T1000 (cell line): ENCODE measurements around the gene FCN1.

Source experiments
- DNase-seq: peaks from one replicate; lab custom pipeline; 2025; ENCODE audit warnings: mixed read lengths; lab: John Stamatoyannopoulos, UW

Gene FCN1

DNA sequence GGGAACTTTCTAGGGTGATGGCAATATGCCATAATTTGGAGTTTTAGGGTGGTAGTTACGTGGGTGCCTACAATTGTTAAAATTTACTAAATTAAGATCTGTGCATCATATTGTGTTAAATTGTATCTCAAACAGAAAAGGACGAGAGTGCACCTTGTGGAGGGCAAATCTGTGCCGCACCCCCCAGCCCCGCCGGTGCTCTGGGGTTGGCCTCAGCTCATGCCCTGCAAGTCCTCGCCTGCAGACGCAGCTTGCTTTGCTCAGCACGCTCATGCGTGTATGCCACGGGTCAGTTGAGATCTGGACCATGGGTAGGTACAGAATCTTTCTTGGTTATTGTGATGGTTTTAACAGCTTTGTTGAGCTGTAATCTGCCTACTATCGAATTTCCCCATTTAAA is 33.7 kb upstream of the FCN1 start:
- DNase-seq, result no peak

DNA sequence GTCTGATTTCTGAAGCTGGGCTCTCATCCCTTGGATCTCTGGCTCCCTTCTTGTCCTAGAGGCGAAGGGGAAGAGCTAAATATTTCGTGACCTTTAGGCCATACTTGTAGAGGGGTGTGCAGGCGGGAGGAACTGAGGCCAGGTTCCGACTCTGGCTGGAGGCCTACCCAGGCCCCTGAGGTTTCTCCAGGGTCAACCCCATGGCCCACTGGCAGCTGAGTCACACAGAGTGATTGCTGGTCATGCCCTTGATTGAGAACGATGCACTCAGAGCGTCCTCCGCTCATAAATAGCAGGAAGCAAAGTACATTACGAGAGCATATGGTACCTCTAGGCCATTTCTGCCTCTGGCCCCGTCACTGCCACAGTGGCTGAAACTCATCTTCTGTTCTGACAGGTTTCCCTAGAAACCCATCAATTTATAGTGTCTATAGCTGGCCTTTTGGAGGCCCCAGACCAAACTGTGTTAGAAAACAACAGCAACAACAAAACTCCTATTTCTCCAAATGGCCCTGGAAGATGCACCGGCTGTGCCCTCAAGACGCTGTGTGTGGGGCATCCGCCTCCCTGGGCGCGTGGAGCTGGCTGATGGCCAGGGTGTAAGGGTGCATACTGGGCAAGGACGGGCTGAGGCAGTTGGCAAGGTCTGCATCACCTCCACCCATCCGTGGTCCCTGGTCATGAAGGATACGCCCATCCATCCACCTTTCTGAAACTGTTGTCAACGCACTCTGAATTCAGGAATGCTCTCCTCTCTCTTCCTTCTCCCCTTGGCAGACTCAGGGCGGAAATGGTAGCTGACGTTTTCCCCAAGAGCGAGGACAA is 32.9 kb upstream of the FCN1 start:
- no peak for DNase-seq

DNA sequence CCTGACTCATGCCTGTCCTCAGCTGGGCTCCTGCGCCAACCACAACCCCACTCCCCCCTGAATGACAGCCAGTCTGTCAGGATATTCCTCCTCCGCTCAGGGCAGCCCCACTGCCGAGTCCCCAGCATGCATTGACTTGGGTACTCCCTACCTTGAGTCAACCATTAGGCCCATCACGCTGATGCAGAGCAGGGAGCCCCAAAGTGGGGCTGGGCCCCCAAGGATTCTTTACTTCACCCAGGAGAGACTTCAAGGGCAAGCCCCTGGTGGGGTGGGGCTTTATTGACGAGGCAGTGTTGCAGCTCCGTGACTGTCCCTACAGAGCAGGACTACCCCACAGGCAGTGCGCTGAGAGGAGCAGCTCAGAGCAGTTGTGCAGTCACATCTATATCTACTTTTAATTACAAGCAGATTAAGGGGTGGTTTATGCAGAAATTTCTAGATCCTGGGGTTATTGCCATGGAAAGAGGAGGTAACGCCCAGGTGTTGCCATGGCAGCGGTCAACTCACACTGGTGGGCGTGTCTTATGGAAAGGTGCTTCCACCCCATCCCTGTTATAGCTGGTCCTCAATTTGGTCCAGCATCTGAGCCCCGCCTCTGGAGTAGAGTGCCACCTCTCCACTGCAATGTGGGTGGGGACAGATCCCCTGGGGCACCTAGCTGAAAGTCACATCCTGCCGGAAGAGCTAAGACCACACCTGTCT is 32.1 kb upstream of the FCN1 start:
- DNase-seq, result no peak

DNA sequence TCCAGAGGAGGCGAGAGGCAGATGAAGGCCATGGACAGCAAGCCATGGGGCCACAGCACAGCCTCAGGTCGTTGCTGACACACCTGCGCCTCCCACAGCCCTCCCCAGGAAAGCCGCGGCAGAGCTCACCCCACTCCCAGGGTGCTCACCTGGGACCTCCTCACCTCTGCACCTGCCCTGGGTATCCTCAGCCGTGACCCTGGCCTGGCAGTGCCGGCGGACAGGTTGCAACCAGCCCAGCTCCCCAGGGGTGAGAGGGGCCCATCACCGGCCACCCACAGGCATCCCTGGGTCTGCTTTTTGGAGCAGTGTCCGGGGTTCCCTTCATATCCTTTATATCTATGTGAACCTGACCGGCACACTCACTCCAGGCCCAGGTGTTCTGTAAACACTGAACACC is 30.4 kb upstream of the FCN1 start:
- no peak for DNase-seq

DNA sequence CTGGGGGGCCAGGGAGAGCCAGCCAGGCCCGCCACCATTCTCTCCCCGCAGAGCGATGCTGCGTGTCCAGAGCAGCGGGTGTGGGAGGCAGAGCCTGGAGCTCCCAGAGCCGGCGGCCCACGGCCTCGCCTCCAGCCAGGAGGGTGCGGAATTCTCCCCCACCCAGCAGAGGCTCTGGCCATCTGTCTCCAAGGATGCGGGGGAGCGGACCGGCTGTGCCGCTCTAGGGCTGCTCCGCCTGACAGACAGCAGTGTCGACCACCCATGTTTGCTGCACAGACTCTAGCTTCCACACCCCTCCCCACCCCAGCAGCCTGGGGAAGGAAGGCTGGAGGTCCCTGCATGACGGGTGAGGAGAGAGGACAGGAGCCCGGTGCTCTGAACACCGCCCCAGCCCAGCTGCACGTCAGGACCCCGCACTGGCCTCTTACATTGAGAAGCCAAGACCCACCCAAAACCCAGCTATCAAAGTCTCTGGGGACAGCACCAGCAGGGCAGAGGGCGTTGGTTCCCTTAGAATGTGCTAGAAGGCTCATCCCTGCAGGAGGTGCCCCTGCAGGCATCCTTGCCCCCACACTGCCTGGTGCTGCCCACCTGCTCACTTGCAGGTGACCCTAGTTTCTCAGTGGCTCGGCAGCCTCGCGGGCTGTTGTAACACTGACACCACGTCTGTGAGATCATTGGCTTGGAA is 29.7 kb upstream of the FCN1 start:
- DNase-seq, result no peak

DNA sequence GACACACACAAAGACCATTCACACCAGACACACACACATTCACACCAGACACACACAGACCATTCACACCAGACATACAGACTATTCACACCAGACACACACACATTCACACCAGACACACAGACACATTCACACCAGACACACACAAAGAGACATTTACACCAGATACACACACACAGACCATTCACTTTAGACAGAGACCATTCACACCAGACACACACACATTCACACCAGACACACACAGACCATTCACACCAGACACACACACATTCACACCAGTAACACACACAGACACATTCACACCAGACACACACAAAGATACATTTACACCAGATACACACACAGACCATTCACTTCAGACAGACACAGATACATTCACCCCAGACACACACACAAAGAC is 29.0 kb upstream of the FCN1 start:
- no peak for DNase-seq

DNA sequence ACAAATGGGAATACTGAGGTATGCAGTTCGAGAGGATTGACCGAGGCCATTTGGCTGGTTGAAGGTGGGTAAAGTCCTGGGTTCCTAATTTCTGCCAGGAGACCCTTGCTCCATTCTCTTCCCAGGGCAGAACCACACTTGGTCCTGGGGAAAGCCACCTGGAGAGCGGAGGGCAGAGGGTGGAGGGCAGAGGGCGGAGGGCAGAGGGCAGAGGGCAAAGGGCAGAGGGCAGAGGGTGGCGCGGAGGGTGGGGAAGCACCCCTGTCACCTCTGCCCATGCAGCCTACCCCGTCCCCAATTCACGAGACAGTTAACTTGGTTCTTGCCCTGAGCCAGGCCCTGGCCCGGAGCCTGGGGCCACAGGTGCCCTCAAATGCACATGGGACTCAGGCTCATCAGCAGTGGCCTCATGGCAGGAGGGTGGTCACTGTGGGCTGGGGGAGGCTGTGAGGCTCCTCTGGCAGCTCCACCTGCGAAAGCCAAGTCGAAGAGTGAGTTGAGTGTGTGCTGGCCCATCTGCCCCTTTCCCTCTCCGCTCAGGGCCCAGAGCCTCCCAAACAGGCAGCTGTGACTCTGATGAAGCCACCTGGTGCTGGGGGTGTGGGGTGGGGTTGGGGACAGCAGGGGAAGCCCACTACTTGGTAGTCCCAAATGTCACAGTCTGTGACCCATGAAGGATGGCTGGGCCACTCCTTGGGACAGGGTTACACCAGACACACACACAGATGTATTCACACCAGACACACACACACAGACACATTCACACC is 28.0 kb upstream of the FCN1 start:
- no peak for DNase-seq

DNA sequence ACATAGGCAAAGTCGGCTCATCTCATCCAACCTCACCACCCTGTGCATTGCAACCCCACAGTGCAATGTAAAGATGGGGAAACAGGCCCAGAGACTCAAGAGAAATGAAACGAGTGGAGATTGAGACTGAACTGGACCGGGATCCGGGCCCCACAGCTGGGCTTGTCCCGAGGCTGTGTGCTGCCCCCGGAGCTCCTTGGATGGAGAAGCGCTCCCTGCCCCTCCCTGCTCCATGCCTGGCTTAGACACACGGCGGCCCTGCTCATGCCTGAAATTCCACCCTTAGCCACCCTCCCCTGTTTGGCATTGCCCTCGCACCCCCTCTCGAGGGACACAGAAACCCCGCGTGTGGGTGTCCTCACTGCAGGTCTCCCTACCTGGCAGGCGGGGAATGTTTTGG is 27.2 kb upstream of the FCN1 start:
- no peak for DNase-seq

DNA sequence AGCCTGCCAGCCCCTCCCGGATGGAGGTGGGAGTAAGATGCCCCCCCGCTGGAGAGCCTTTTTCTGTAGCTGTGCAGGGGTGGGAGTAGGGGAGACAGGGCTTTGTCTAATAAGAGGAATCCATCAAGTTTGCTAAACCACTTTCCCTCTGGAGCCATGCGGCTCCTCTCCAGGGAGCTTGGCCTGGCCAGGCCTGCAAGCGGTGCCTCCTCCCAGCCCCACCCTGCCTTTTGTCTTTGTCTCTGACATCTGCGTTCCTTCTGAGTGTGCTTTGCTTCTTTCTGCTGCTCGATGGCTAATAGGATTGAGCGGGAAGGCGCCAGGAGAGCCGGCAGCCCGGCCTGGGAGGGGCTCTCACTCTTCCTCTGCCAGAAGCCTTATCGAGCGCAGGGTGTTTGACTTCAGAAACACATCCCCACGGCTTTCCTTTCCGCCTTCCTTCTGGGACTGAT is 26.7 kb upstream of the FCN1 start:
- DNase-seq, result no peak

DNA sequence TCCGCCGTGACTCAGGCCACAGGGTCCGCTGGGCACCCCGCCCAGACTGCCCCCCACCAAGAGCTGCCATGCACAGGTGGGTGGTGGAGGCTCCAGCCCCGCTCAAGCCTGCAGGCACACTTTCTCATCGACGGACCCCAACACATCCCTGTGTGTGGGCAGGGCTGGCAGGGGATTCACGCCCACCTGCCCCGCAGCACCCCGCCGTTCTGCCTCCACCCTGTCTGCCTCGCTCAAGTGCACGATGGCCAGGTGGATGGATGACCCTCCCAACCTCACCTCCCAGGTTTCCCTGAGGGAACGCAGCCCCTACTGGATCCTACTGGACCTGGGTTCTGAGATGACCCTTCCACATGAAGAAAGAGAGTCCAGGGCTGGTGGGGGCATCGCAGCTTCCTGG is 26.1 kb upstream of the FCN1 start:
- DNase-seq, result no peak

DNA sequence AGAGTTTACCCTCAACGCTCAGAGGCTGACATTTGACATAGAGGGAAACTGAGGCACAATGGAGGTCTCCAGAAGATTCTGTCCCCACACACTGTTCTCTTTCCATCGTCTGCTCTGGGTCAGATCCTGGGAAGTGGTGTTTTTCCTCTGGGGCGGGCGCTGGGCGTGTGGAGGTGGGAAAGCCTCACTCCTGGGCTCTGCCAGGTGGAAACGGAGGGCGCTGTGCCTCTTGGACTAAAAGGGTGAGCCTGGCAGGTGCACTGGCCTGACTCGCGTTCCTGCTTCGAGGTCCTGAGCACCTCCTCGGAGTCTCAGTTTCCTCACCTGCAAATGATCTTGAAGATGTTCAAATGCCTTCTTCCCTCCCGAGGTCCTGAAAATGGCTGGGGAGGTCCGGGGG is 25.7 kb upstream of the FCN1 start:
- no peak for DNase-seq

DNA sequence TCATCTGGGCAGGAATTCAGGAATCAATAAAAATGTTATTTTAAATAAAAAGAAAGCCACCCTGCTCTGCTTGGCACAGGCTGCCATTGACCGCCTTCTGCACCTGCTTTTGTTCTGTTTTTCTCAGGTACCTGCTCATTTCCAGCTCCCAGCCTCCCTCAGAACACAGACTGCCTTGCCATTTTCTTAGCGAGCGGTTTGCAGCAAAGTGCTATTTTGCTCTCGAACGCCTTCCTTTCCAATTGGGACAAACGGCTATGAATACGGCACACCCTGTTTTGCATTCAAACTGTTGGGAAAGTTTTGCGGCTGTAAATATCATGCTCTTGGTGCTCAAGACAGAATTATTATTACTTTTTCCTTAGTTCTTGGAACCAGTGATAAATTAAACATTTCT is 25.1 kb upstream of the FCN1 start:
- no peak for DNase-seq

DNA sequence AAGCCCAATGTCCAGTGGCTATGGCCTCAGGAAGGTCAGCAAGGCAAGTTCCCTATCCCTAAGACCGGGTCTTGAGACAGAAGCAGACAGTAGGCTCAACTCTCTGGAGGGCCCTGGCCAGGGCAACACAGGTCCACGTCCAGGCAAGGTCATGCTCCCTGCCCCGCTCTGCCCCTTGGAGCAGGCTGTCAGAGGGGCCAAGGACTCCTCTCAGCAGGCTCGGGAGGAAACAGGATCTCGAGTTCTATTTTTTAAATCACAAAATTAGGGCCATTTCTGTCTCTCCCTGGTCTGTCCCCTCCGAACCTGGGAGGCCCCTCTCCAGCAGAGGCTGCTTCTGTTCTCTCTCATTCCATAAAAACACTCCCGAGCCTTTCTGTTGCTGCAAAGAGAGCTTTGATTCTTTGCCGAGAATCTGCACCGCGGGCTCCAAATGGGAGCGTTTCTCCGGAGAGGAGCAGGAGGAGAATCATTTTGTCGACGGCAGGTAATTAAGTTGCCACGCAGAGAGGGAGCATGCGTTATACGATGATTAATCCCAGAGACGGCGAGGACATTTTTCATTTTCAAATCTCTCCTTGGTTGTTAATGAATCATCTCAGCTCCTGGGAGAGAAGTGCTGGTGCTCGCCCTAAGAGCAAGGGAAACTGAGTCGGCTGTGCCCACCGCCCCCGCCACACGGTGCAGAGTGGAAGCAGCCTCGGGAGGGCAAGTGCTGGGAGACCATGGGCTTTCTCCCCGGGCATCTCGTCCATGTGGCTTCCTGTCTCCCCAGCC is 24.5 kb upstream of the FCN1 start:
- DNase-seq, result no peak

DNA sequence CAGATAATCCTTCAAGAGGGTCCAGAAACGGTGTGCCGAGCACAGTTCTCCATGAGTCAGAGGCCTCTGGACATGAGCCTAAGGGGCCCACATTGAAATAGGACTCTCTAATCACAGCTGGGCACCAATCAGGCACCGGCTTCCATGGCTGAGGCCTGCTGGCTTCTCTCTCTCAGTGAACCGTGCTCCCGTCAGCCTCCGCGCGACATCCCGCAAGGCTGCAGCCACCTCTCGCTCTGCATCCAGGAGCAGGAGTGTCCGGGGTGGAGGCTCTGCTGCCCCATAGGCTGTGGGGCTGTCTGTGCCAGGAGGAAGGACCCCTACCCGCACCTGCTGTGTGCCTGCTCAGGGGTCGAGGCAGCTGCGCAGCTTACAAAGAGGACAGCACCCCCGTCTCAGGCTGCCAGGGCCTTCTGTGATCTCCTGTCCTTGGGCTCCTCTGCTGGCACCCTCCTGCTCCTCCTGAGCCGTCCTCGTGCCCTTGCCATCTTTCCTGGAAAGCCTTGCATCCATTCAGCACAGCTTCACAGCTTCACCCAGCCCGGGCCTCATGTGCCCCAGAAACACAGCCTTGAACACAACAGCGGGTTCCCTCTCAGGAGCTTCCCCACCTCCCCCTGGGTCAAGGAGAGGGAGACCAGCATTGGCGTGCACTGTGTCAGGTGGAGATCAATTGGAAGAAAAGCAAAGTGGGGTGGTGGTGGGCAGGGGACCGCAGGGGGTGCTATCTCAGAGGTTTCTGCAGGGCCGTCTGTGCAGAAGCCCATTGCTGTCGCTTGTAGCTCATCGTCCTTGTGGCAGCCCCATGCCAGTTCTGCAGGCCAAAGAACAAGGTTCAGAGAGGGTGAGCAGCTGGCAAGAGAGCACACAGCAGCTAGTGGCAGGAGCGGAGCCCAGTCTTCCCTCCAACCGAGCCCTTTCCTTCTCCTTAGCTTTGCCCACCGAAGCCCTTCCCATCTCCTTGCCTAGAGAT is 22.8 kb upstream of the FCN1 start:
- no peak for DNase-seq

DNA sequence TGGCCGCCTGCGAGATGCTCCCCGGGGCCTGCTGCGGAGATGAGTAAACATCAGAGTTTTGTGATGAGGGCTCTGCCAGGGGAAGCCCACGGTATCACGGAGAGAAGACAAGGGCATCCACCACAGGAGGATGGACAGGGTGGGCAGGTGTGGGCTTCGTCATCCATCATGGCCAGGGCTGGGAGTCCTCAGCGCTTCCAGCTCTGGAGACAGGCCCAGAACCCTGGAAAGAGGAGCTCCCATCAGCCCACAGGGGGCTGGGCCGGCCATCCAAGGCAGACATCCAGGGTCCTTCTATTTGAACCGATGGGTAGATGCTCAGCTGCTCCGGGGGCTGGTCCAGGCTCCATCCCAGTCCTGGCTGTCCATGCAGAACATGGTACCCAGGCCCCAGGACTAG is 22.1 kb upstream of the FCN1 start:
- DNase-seq, result no peak

DNA sequence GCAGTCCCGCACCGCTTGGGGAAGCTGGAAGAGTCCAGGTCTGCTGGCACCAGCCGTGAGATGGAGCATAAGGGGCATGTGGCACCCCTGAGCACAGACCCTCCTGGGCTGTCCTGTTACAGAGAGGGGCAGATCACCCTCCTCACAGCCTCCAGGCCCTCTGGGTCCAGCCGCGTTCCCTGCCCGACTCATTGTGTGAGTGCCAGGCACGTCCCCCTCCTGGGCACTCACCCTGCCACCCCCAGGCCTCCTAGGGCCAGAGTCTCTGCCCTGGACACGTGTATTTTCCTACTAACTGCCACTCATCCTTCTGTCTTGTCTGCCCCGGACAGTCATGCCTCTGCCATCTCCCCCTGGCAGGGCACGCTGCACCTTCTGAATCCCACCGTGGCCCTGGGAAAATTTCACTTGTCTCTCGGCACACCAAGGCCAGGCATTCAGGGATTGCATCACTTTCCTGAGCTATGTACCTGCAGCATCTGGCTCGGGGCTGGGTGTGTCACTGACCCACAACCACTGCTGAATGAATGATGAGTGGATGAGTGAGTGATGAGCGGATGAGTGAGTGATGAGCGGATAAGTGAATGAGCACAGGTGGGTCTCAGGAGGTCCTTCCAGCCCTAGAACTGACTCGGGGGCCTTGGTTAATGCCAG is 21.5 kb upstream of the FCN1 start:
- DNase-seq, result no peak

DNA sequence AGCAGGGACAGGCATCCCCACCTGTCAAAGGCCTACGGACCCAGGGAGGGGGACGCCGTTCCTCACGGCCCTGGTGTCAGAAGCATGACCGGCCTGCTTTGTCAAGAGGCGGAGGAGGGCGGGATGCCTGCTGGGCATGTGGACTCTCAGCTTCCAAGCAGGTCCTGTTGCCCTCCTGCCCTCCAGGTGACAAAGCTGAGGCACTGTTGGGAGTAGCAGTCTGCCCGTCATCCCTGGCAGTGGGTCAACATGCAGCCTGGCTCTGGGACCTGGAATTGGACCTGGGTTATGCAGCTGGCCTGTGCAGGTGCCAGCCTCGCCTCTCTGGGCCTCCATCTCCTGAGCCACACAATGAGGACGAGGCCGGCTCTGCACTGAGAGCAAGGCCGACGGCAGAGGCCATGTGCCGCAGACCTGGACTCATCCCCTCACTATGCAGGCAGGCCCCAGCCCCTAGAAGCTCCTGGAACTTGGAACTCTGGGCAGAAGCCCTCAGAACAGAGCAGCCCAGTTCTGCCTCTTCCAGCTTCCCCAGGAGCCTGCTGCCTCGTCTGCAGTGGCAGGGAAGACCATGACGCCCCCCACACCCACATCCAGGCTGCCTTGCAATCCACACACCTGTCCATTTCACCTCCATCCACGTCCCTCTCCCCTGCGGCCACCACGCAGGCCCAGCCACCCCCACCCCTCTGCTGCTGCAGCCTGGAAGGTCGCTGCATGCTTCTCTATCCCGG is 20.8 kb upstream of the FCN1 start:
- DNase-seq, result no peak

DNA sequence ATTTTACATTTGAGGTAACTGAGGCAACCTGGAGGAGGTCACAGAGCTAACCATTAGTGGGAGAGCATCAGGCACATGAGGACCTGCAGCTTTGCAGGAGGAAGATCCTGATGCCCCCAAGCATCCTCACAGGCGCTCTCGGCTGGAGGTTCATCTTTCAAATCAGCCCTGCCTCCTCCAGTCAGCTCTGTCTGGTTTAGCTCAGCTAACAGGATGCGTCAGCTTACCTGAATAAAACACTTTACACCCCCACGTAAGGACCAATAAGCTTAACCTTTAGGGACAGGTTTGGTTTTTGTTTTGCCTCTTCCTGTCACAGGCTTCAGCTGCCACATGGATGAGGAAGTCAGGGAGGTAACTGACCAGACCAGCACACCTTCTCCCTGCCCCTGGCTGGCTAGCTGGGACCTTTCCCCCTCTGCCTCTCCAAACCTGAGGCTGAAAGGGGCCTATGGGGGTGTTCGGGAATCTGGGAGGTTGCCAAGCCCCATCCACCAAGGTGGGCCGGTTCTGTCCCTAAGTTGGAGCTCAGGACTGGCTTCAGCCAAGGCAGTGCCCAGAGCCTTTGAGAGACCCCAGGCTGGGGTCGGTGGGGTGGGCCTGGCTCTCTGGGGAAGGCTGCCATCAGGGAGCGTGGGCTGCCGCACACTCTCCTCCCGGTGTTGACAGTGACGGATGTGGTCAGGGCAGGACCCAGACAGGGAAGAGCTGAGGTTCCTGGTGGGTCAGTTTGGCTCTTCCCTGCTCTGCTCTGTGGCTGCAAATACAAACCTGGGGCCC is 20.0 kb upstream of the FCN1 start:
- DNase-seq, result no peak
